NCI-H1092 (cell line): ENCODE results near the gene LACTB.
"Not testable (repeated sequence)": the region's sequence is repeated elsewhere in the genome, so short reads cannot be mapped to it uniquely, and the experiment has no call there.

Experiments used
- DNase-seq: peaks from one replicate; lab custom pipeline; 2025; lab: John Stamatoyannopoulos, UW

The LACTB gene

DNA sequence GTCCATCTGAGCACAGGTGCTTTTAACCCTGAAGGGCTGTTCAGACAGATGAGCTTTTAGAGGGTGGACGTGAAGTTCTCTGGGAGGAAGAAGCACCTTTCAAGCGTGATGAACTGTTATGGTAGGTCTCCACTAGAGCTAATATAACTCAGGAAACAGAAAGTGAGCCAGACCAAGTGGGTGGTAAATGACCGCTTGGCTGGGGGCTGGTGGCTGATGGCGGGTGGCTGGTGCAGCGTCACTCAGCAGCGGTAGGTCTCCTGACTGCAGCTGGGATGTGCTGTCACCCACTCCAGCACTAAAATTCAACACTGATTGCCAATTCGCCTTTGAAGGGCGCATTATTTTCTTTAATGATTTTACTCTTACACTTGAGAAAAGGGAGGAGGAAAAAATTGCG is 31.2 kb upstream of the LACTB start:
- no peak for DNase-seq

DNA sequence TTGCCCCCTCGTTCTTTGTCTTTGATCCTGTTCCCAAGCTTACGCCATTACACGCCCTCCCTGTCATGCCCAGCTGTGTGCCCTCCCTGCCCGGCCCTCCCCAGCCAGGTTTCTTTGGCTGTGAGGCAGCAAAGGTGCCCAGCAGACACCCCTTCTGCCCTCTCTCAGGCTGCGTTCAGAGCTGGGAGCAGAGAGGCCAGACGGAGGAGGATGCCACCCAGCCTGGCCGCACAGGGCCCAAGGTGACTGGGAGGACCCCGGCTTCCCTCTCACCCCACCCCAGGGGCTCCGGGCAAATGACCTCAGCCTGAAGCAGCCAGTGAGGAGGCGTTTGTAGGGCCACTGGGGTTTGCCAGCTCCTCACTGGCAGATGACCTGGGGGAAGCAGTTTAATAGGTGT is 30.8 kb upstream of the LACTB start:
- no peak for DNase-seq

DNA sequence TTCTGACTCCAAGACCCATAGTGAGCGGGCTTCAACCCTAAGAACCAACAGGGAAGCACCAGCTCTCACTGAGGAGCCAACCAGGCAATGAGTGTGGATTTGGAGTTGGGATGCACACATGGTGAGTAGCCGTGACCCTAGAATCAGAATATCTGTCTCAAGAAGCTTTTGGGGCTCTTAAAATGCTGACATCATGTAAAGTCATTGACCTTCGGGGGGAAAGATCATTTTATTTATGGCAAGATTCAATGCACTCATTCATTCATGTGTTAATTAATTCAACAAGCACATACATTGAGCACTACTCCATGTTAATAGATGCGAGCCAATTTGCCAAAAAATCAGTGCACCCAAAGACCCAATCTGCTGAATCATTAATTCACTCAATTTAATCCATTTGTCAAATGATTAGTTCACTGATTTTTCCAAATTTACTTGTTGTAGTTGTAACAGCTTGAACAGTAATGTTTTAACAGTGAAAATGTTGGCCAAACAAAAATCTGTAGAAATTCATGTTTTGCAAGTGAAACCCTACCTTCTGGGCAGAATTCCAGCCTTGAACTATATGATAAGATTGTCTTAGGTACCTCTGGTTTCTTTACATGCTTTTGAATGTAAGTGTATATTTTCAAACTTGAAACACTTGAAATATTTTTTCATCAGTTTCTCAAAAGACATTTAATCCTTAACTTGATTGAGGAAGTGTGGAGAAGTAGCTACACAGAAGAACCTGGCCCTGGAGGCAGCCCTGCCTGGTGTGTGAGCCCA is 29.8 kb upstream of the LACTB start:
- no peak for DNase-seq

DNA sequence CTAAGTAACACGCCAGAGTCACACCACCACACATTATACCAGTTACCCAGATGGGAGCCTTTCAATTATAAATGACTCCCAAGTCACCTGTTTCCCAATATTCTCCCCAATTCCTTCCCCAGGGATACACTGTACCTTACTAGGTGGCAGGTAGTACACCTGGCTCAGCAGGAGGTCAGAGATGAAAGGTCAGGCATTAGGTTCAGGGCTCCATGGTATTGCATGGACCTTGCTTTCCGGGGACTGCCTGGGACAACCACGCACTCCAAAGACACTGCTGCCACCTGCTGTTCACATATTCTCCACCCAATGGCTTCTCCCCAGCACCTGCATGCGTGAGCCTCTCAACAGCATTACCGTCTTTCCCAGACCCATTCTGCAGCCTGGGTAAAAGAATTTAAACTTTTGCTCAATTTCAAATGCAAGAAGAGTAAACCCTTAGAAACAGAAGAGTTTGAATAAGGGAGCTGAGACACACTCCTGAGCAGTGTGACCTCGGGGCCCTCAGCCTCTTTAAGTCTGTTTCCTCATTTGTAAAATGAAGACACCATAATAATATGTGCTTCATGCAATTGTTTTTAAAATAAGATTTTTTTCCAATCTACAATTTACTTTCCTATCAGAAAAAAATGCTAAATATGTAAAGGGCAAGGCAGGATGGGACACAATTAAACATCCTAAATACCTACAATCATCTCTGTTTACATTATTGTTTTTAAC is 28.0 kb upstream of the LACTB start:
- peak; percentile 47 for DNase-seq

DNA sequence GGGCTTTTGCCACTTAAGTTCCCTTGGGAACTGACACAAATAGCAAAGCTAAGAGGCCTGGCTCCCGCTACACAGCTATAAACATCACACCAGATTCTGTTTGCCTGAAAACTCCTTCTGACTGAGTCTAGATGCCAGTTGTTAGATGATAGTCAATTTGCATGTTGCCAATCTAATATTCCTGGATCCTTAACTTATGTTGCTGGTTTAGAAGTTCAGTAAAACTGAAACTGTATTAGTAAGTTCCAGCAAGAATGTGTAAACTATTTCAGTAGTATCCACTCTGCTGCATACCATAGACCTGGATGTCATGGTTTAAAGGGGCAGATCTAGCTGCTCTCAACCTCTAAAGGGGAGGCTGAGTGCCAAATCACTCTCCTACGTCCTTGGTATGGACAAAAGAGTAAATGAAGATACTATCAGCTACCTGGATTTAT is 27.1 kb upstream of the LACTB start:
- DNase-seq = no peak

DNA sequence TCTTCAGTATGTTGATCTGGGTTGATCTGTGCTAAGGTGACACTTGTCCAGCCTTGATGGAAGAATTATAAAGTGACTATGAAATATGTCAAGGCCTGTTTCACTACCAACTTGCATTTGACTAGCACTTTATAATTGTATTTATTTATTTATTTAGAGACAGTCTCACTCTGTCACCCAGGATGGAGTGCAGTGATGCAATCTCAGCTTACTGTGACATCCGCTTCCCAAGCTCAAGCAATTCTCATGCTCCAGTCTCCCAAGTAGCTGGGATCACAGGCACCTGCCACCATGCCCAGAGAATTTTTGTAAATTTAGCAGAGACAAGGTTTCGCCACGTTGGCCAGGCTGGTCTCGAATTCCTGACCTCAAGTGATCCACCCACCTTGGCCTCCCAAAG is 25.5 kb upstream of the LACTB start:
- no peak for DNase-seq

DNA sequence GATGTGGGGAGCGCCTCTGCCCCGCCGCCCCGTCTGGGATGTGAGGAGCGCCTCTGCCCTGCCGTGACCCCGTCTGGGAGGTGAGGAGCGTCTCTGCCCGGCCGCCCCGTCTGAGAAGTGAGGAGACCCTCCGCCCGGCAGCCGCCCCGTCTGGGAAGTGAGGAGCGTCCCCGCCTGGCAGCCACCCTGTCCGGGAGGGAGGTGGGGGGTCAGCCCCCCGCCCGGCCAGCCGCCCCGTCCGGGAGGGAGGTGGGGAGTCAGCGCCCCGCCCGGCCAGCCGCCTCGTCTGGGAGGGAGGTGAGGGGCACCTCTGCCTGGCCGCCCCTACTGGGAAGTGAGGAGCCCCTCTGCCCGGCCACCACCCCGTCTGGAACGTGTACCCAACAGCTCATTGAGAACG is 22.8 kb upstream of the LACTB start:
- not testable (repeated sequence) for DNase-seq

DNA sequence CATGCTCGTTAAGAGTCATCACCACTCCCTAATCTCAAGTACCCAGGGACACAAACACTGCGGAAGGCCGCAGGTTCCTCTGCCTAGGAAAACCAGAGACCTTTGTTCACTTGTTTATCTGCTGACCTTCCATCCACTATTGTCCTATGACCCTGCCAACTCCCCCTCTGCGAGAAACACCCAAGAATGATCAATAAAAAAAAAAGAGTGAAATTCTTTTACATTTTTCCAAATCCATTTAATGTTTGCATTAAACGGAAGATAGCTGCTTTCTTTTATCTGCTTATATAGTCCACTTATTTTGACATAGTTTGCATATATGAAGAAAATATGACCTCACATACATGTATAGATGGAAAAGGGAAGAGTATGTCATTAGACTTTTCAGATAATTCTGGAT is 22.1 kb upstream of the LACTB start:
- not testable (repeated sequence) for DNase-seq

DNA sequence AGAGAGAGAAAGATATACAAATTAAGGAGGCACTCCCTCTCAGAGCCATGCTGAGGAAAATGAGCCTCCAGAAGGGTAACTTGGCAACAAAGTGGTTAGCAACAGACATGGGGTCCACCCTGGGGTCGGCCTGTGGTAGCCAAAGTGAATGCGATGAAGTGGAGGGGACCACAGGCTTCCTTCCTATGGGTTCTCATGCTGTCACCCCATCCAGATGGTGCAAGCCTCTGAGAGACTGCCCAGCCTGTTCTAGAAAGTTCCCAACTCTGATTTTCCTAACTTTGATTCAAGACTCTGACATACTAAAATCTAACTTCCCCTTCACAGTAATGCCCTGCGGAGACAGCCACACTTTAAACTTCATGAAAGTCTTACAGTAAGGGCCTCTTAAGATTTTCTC is 18.2 kb upstream of the LACTB start:
- no peak for DNase-seq

DNA sequence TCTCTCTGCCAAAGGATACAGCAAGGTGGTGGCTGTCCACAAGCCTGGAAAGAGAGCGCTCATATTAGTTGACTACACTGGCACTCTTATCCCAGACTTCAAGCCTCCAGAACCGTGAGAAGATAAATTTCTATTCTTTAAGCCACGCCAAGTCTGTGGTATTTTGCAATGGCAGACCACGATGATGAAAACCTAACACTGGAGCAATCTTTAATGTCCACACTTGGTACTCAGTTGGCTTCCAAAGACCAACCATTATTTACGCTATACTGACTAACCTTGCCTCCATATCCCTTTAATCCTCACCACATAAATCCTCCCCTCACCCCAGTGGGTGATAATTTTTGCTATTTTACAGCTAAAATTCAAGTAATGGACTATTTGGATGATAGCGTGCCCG is 16.9 kb upstream of the LACTB start:
- DNase-seq = no peak

DNA sequence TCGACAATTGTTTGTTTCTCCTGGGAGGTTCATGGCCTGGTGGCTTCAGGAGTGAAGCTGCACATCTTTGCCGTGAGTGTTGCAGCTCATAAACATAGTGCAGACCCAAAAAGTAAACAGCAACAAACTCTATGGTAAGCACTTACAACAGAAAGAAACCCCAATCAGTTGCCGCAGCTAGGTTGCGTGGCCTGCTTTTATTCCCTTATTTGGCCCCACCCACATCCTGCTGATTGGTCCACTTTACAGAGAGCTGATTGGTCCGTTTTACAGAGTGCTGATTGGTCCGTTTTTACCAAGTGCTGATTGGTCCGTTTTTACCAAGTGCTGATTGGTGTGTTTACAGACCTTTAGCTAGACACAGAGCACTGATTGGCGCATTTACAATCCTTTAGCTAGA is 16.3 kb upstream of the LACTB start:
- not testable (repeated sequence) for DNase-seq

DNA sequence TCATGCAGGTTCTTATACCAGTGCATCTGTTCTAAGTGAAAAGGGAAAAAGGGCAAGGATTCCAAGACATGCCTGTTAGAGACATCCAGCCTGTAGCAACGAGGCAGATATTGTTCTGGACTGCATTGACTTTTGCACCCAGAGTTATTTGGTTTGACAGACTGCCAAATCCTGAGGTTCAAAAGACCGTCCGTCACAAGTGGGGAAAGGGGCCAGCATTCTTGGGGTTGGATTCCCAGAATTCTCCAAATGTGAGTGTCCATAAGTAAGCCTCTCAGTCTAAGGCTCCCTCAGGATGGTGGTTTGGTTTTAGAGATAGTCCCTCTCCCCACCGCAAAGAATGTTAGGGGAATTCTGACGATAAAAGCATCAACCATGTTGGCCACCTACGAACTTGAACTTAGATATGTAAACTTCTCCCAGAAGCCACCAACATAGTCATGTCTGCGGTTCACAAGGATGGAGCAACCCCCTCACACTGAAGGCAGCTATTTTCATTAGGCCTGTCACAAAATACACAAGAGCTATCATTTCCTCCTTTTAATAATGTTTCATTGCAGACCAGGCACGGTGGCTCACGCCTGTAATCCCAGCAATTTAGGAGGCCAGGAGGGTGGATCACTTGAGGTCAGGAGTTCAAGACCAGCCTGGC is 13.6 kb upstream of the LACTB start:
- DNase-seq = no peak

DNA sequence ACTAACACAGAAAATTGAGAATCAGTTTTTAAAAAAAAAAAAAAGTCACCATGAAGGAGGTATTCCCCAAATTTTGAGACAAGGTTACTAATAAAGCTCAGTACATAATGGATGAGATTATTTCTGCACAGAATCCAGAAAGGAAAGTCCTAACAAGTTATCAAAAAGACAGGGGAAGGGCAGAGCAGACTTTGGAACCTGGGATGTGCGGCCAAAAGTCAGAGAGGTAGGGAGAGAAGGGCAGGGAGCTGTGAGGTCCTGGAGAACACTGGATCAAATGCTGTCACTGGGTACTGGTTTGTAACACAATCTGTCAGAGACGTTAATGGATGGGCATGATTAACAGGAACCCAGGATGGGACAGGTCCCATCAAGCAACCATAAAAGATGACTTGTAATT is 12.2 kb upstream of the LACTB start:
- DNase-seq = no peak

DNA sequence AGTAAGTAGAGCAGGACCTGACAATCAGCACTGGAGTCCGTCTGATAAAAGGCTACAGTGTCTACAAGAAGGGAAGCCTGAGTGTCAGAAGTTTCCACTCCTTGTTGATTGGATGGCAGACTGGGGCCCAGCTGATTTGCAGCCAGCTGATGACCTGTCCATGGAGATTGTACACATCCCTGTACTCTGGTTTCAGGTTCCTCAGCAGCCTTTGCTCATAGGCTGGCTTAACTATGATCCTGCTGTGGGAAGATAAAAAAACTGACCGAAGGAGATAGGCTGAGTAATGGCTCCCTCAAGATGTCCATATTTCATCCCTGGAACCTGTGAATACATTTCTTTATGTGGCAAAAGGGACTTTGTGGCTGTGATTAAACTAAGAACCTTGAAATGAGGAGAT is 11.7 kb upstream of the LACTB start:
- no peak for DNase-seq

DNA sequence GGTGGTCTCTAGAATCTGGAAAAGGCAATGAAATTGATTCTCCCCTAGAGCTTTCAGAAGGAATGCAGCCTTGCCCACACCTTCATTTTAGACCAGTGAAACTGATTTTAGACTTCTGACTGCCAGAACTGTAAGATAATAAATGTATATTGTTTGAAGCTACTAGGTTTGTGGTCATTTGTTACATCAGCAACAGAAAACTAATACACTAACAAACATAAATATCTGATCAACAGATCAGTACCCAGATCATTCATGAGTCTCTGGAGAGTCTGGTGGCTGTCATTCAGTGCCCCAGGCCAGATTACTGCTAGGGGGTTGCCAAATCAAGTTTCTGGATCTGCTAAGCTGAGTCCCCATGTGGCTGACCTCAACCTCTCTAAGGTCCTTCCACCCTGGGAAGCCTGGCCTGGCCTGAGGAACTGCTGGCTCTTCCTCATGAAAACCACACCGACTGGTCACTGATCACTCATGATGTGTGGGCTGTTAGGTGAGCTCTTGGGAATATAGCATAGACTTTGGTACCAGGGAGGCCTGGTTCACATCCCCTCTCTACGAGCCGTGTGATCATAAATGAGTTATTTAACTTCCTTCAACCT is 11.1 kb upstream of the LACTB start:
- no peak for DNase-seq

DNA sequence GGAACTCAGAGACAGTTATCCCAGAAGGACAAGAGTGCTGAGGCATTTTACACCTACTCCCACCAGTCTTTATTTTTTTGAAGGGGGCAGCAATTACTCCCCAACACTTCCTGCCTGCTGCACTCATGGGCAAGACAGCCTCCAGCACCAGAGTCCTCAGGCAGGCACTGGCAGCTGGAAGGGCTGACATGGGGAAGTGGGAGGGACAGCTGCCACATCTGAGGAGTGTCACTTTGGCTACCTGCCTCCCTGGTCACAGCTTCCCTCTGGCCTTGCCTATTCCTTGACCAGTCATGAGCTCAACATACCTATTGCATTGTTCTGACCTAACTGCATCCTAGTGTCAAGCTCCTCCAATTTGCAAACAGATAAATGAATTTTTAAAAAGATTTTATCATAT is 10.2 kb upstream of the LACTB start:
- DNase-seq = no peak

DNA sequence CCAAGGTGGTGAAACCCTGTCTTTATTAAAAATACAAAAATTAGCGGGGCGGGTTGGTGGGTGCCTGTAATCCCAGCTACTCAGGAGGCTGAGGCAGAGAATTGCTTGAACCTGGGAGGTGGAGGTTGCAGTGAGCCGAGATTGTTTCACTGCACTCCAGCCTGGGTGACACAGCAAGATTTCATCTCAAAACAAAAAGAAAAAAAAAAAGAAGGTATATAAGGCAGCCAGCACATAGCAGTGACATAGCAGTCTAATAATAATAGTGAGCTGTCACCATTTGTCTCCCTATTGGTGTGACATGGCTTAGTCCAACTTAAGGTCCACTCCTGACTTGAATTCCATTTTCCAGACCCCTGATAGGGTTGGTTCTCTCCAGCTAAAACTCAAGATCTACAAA is 8.8 kb upstream of the LACTB start:
- no peak for DNase-seq

DNA sequence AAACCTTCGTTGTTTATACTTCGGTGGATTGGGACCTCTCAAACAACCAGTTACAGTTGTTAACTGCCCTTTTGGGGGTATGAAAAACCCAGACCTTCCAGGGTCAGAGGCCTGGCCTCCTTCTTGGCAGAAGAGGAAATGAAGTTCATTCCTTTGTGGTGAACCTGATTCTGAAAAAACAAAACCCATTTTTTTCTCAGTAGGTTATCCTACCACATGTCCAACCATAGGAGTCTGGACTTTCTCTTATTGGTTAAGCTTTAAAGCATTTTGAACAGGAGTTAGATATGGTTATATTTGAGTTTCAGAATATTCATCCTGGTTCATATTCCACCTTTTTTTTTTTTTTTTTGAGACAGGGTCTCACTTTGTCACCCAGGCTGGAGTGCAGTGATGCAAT is 7.2 kb upstream of the LACTB start:
- DNase-seq = no peak

DNA sequence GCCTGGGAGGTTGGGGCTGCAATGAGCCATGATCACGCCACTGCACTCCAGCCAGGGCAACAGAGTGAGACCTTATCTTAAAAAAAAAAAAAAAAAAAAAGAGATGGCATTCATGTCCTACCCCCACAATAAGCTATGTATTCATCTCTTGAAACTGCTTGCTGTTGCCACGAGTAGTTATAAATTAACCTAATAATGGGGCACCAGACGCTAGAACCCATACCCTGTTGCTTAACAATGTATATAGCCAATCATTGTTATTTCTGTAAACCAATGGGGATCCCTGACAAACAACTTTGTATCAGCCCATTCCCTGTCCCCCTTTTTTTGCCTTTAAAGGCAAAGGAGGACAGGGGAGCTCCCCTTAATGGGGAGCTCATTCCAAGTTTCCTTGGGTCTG is 2.8 kb upstream of the LACTB start:
- no peak for DNase-seq

DNA sequence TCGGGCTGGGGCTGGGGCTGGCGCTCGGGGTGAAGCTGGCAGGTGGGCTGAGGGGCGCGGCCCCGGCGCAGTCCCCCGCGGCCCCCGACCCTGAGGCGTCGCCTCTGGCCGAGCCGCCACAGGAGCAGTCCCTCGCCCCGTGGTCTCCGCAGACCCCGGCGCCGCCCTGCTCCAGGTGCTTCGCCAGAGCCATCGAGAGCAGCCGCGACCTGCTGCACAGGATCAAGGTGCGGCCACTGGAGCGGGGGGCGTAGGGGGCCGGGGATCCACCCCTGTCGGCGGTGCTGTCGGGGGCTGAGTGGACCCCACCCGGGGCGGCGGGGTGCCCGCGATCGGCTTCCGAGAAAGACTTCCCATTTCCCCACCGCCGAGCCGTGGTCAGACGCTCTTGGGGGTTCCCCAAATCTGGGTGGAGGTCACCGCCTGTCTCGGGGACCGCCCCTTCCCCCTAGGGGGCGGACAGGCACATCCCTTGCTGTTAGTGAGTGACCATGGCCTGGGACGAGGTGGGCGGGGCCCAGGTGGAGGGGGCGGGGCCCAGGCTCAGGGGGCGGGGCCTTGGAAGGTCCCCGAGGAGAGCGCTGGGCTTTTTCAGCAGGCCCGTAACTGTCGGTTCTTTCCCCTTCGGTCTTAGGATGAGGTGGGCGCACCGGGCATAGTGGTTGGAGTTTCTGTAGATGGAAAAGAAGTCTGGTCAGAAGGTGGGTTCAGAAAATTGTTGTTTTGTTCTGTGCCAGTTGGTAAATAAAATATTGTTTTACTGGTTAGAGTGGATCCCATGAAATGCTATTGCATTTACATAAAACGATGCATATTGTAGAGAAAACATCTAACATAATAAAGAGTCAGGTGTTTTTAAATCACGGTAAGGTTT is 578 bp downstream of the LACTB start:
- DNase-seq = peak; percentile 28

DNA sequence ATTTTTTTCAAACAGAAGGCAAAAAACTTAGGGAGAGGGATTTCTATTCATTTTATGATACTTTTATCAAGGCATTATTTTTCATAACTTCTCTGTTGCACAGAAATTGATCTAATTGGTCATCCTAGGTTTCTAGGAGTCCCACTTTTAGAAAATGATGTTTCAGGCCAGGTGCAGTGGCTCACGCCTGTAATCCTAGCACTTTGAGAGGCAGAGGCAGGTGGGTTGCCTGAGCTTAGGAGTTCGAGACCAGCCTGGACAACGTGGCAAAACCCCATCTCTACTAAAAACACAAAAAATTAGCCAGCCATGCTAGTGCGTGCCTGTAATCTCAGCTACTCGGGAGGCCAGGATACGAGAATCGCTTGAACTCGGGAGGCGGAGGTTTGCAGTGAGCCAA is 2.8 kb downstream of the LACTB start:
- no peak for DNase-seq

DNA sequence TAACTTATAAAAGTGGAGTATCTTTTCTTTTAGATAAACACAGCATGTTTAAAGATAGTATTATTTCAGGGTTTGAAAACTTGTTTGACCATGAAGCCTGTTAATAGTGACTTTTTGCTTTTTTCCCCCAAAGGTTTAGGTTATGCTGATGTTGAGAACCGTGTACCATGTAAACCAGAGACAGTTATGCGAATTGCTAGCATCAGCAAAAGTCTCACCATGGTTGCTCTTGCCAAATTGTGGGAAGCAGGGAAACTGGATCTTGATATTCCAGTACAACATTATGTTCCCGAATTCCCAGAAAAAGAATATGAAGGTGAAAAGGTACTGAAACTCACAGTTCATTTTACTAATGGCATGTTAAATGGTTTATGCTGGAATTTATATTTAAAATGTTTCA is 5.1 kb downstream of the LACTB start:
- DNase-seq = no peak
